SU-DHL-6 (cell line): ENCODE results near the gene PYY.

Source experiments
- H2AFZ ChIP-seq: fragments of 200-600 bp; sonication (generic); 2 replicates; pipeline ENCODE4 v1.6.1; 2014; ENCODE audit warnings: low read depth, mild to moderate bottlenecking, moderate library complexity, mixed read lengths, antibody characterized with exemption, low read length; ENCODE audit not compliant: severe bottlenecking
- H3F3A ChIP-seq: fragments of 200-600 bp; shearing (Covaris generic); 2 replicates; pipeline ENCODE4 v1.6.0; 2016; ENCODE audit warnings: antibody characterized with exemption, mild to moderate bottlenecking; ENCODE audit not compliant: insufficient read depth
- H3K27ac ChIP-seq: fragments of 200-600 bp; sonication (generic); 2 replicates; pipeline ENCODE4 v1.5.1; 2016; ENCODE audit warnings: low read depth, mild to moderate bottlenecking, low read length, moderate library complexity, mixed read lengths
- H3K27me3 ChIP-seq: fragments of 200-600 bp; sonication (generic), shearing (Covaris generic); 2 replicates; pipeline ENCODE4 v1.6.0; 2014; ENCODE audit warnings: mild to moderate bottlenecking, low read length
- H3K36me3 ChIP-seq: fragments of 200-600 bp; sonication (generic); 2 replicates; pipeline ENCODE4 v1.6.1; 2014; ENCODE audit warnings: mild to moderate bottlenecking, low read length, mixed read lengths
- H3K4me2 ChIP-seq: fragments of 300-600, 200-600 bp; shearing (Covaris generic), sonication (generic); 2 replicates; pipeline ENCODE4 v1.6.0; 2014; ENCODE audit warnings: low read length, low read depth, mild to moderate bottlenecking; ENCODE audit not compliant: poor library complexity, severe bottlenecking
- H3K4me3 ChIP-seq: fragments of 200-600 bp; sonication (generic); 2 replicates; pipeline ENCODE4 v1.5.1; 2014; ENCODE audit warnings: antibody characterized with exemption, low read length, mild to moderate bottlenecking, mixed read lengths; ENCODE audit not compliant: insufficient read depth, poor library complexity, severe bottlenecking
- H3K79me2 ChIP-seq: fragments of 200-600 bp; sonication (generic); 2 replicates; pipeline ENCODE4 v1.6.1; 2014; ENCODE audit warnings: mild to moderate bottlenecking, low read length, moderate library complexity; ENCODE audit not compliant: insufficient read depth
- H3K9ac ChIP-seq: fragments of 200-600 bp; sonication (generic); 2 replicates; pipeline ENCODE4 v1.7.0; 2014; ENCODE audit warnings: mild to moderate bottlenecking, low read length
- H3K9me2 ChIP-seq: fragments of 200-600 bp; sonication (generic); replicated peaks from 2 replicates; pipeline ENCODE4 v1.6.1; 2014; ENCODE audit warnings: low read length; ENCODE audit not compliant: insufficient read depth
- H3K9me3 ChIP-seq: fragments of 200-600 bp; sonication (generic); 2 replicates; pipeline ENCODE4 v1.6.1; 2014; ENCODE audit warnings: low read length, mixed read lengths; ENCODE audit not compliant: insufficient read depth
- H4K20me1 ChIP-seq: fragments of 200-600 bp; sonication (generic); 2 replicates; pipeline ENCODE4 v1.6.1; 2014; ENCODE audit warnings: low read depth, mild to moderate bottlenecking, antibody characterized with exemption, low read length, moderate library complexity, mixed read lengths
- EZH2phosphoT487 ChIP-seq: fragments of 200-600 bp; sonication (generic), shearing (Covaris generic); conservative IDR thresholded peaks from 2 replicates; pipeline ENCODE4 v1.6.1; 2018; ENCODE audit warnings: mild to moderate bottlenecking, antibody characterized with exemption, low read length, moderate library complexity, mixed read lengths
- TF ChIP-seq, protein P1 (sequence below): fragments of 200-600 bp; sonication (generic); IDR thresholded peaks from one replicate; pipeline ENCODE4 v1.5.1; 2017; ENCODE audit warnings: antibody characterized with exemption, mild to moderate bottlenecking, low read length, moderate library complexity; ENCODE audit not compliant: insufficient read depth, poor library complexity, severe bottlenecking

The PYY gene

DNA sequence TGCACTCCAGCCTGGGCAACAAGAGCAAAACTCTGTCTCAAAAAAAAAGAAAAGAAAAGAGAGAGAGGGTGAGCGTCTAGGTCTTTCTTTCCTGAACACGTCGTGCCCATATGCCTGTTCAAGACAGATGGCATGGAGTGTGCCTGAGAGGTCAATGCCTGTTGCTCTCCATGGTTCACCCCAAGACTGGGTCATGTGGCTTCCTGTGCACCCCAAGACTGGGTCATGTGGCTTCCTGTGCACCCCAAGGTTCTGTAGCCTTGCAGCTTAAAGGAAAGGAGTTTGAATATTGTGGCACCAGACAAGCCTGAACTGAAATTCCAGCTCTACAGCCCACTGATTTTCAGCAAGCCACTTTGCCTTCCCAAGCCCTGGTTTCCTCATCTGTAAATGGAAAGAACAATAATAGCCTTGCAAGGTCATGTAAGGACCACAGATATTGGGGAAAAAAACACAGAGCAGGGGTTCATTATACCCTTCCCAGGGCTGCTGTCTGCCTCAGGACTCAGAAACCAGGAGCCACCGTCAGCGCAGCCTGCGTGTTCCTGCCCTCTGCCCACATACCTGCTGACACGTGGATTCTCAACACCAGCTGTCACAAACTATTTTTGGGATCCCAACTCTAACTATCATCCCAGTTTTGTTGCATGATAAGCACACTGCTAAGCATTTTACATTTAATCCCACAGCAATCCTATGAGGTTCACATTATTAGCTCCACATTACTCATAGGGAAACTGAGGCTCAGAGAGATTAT, 32.7 kb upstream of the PYY start:
- Histone ChIP-seq H4K20me1 (no peaks in the 10 kb centered on the region), H3K4me3 (no peak overlapping the region), H3K4me2 (no peak overlapping the region), H3K9me2 (no peaks in the 10 kb centered on the region), H2AFZ (no peak overlapping the region), H3K36me3 (no peaks in the 10 kb centered on the region), H3K27me3 (no peaks in the 10 kb centered on the region), H3K27ac (no peak overlapping the region), H3K79me2 (no peaks in the 10 kb centered on the region), H3F3A (no peaks in the 10 kb centered on the region), H3K9me3 (no peaks in the 10 kb centered on the region), H3K9ac (no peak overlapping the region)
- TF ChIP-seq, protein P1, sequence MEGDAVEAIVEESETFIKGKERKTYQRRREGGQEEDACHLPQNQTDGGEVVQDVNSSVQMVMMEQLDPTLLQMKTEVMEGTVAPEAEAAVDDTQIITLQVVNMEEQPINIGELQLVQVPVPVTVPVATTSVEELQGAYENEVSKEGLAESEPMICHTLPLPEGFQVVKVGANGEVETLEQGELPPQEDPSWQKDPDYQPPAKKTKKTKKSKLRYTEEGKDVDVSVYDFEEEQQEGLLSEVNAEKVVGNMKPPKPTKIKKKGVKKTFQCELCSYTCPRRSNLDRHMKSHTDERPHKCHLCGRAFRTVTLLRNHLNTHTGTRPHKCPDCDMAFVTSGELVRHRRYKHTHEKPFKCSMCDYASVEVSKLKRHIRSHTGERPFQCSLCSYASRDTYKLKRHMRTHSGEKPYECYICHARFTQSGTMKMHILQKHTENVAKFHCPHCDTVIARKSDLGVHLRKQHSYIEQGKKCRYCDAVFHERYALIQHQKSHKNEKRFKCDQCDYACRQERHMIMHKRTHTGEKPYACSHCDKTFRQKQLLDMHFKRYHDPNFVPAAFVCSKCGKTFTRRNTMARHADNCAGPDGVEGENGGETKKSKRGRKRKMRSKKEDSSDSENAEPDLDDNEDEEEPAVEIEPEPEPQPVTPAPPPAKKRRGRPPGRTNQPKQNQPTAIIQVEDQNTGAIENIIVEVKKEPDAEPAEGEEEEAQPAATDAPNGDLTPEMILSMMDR = no peak
- TF ChIP-seq EZH2phosphoT487 = no peak

DNA sequence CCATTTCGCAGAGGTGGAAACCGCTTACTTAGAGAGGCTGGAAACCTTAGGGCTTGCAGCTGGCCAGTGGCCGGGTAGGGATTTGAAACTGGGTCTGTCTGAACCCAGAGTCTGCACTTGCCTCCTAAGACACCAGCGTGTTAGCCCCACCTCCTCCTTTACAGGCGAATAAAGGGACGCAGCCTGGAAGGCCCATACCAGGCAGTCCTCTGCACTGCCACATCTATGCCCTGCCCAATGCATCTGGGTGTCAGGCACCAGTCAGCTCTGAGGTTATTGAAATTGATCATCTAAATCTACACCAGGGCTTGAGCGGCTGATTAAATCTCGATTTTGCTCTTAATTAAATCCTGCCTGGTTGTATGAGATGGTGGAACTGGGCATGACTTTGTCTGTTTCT, 30.8 kb upstream of the PYY start:
- Histone ChIP-seq H3K36me3 (no peaks in the 10 kb centered on the region), H2AFZ (no peak overlapping the region), H3K79me2 (no peaks in the 10 kb centered on the region), H3F3A (no peaks in the 10 kb centered on the region), H3K4me2 (no peak overlapping the region), H3K9me3 (no peaks in the 10 kb centered on the region), H3K4me3 (no peak overlapping the region), H3K27me3 (no peaks in the 10 kb centered on the region), H3K9me2 (no peaks in the 10 kb centered on the region), H3K27ac (no peak overlapping the region), H3K9ac (no peak overlapping the region), H4K20me1 (no peaks in the 10 kb centered on the region)
- TF ChIP-seq, protein P1 = no peak
- no peak for TF ChIP-seq EZH2phosphoT487

DNA sequence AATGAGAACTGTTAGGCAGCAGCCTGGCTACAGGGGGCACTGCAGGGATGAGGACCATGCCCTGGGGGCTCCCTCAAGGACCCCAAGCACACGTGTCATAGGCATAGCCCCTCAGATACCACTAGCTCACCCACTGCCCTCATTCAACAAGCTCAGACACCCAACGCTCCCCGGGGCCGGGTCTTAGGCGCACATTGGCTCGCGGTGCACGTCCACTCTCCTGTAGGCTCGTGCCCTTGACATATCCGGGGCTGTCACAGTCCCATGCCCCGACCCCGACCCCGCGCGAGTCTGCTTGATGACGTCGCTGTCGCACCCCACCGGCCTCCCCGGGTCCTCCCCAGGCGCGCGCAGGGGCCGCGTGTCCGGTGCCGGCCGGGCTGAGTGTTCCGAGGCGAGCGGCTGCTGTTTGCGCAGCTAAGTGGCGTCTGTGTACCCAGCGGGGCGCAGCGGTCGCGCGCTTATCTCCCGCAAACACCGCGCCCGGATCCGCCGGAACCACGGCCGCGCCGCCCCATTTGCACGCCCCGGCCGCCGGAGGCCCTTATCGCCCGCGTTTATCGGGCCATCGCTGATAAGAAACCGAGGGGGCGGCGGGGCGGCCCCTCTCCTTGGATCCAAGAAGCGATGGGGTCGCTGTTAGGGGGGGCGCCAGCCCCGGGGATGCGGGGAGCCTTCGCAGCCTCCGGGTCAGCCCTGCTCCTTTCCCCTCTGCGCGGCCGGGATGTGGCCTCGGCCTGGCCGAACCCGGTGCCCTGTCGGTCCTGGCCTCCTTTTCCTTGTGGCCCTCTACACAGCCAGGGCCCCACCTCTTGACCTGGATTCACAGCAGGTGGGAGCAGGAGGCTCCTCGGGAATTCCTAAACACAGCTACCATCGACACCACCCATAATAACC, 30.0 kb upstream of the PYY start:
- H2AFZ ChIP-seq = no peak overlapping the region
- no peaks in the 10 kb centered on the region for H3K27me3 ChIP-seq
- H3K36me3 ChIP-seq = no peaks in the 10 kb centered on the region
- H3F3A ChIP-seq = no peaks in the 10 kb centered on the region
- TF ChIP-seq, protein P1 = no peak
- no peak for TF ChIP-seq EZH2phosphoT487
- no peak overlapping the region for H3K4me3 ChIP-seq
- no peak overlapping the region for H3K9ac ChIP-seq
- H3K27ac ChIP-seq = no peak overlapping the region
- no peak overlapping the region for H3K4me2 ChIP-seq
- H3K9me3 ChIP-seq = no peaks in the 10 kb centered on the region
- H3K79me2 ChIP-seq = no peaks in the 10 kb centered on the region
- H4K20me1 ChIP-seq = no peaks in the 10 kb centered on the region
- no peaks in the 10 kb centered on the region for H3K9me2 ChIP-seq
